ENCODE results near the gene SNX9.

The SNX9 gene

GRCh38 chr6:157830354-157831017 lies 7.4 kb downstream of the SNX9 start:
- no CpG with 5 or more reads among the region's 6 CpGs for WGBS (ENCODE audit: extremely low coverage, insufficient coverage, insufficient read length)
- Histone ChIP-seq H2AFZ (ENCODE audit: insufficient read depth, low read length, poor library complexity) (no peak overlapping the region), H3K4me2 (ENCODE audit: low read length) (no peak overlapping the region), H2AK5ac (ENCODE audit: low read length) (no peak overlapping the region), H3K79me2 (ENCODE audit: control insufficient read depth, insufficient read depth, low read length, poor library complexity) (peaks cover 13% of the 10 kb centered on the region), H4K8ac (ENCODE audit: low read depth, low read length) (no peak overlapping the region), H3K14ac (ENCODE audit: low read length) (no peak overlapping the region), H2BK5ac (ENCODE audit: low read depth, low read length, poor library complexity) (no peak overlapping the region), H3K4ac (ENCODE audit: low read depth, low read length) (peak overlapping the region; percentile 40), H3K36me3 (ENCODE audit: control insufficient read depth in 1 of 2, insufficient read depth in 2 of 2, low read length in 2 of 2) (peaks cover 2% of the 10 kb centered on the region in 2 experiments), H3K4me3 (ENCODE audit: low read depth, low read length) (no peak overlapping the region), H3K9me3 (ENCODE audit: insufficient read depth, low read depth, low read length) (no peaks in the 10 kb centered on the region), H3K79me1 (ENCODE audit: low read length) (peaks cover 2% of the 10 kb centered on the region), H2BK120ac (ENCODE audit: insufficient read depth, low read length, poor library complexity) (no peak overlapping the region), H3K4me1 (ENCODE audit: control insufficient read depth in 1 of 2, insufficient read depth in 2 of 2, low read length in 2 of 2) (peaks cover 12 to 15% of the 10 kb centered on the region in 2 experiments), H3K27ac (ENCODE audit: low read depth, low read length) (no peak overlapping the region), H3K18ac (ENCODE audit: low read length) (no peak overlapping the region), H3K27me3 (ENCODE audit: insufficient read depth, low read length) (no peaks in the 10 kb centered on the region), H4K12ac (ENCODE audit: low read depth, low read length) (no peak overlapping the region), H4K91ac (ENCODE audit: low read depth, low read length) (no peak overlapping the region), H2BK12ac (ENCODE audit: low read length) (no peak overlapping the region), H3K9ac (ENCODE audit: low read length) (no peak overlapping the region), H3K23ac (ENCODE audit: low read length) (no peak overlapping the region)
- no peak for DNase-seq

DNA sequence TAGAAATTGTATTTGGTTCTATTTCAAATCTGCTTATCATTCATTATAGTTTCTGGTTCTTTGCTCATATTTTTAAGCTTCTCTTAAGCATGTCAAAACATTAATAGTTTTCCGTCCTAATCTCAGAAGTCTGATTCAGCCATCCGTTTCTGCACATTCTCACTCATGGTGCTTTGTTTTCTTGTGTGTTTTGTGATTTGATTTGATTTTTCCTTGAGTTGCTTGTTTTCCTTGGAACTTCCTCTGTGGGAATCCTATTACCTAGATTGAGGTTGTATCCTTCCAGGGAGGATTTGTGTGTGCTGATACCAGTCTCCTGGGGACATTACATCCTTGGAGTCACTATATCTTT lies 7.9 kb downstream of the SNX9 start:
- no peak overlapping the region for H3K18ac ChIP-seq (ENCODE audit: low read length)
- H3K4me1 ChIP-seq (ENCODE audit: control insufficient read depth in 1 of 2, insufficient read depth in 2 of 2, low read length in 2 of 2): peaks cover 12 to 15% of the 10 kb centered on the region in 2 experiments
- peaks cover 15% of the 10 kb centered on the region for H3K79me2 ChIP-seq (ENCODE audit: control insufficient read depth, insufficient read depth, low read length, poor library complexity)
- H2AK5ac ChIP-seq (ENCODE audit: low read length): no peak overlapping the region
- no peak overlapping the region for H3K23ac ChIP-seq (ENCODE audit: low read length)
- no peak for DNase-seq
- no peak overlapping the region for H4K12ac ChIP-seq (ENCODE audit: low read depth, low read length)
- no peak overlapping the region for H4K8ac ChIP-seq (ENCODE audit: low read depth, low read length)
- H3K14ac ChIP-seq (ENCODE audit: low read length): no peak overlapping the region
- H3K9ac ChIP-seq (ENCODE audit: low read length): no peak overlapping the region
- H3K9me3 ChIP-seq (ENCODE audit: insufficient read depth, low read depth, low read length): no peaks in the 10 kb centered on the region
- no peak overlapping the region for H3K27ac ChIP-seq (ENCODE audit: low read depth, low read length)
- no peak overlapping the region for H2BK120ac ChIP-seq (ENCODE audit: insufficient read depth, low read length, poor library complexity)
- H3K27me3 ChIP-seq (ENCODE audit: insufficient read depth, low read length): no peaks in the 10 kb centered on the region
- no peak overlapping the region for H2BK5ac ChIP-seq (ENCODE audit: low read depth, low read length, poor library complexity)
- H3K36me3 ChIP-seq (ENCODE audit: control insufficient read depth in 1 of 2, insufficient read depth in 2 of 2, low read length in 2 of 2): peaks cover 2% of the 10 kb centered on the region in 2 experiments
- no peak overlapping the region for H2AFZ ChIP-seq (ENCODE audit: insufficient read depth, low read length, poor library complexity)
- H3K4ac ChIP-seq (ENCODE audit: low read depth, low read length): peak overlapping the region; percentile 82
- no peak overlapping the region for H4K91ac ChIP-seq (ENCODE audit: low read depth, low read length)
- H3K4me3 ChIP-seq (ENCODE audit: low read depth, low read length): no peak overlapping the region
- no CpG with 5 or more reads among the region's 2 CpGs for WGBS (ENCODE audit: extremely low coverage, insufficient coverage, insufficient read length)
- no peak overlapping the region for H2BK12ac ChIP-seq (ENCODE audit: low read length)
- peaks cover 2% of the 10 kb centered on the region for H3K79me1 ChIP-seq (ENCODE audit: low read length)
- H3K4me2 ChIP-seq (ENCODE audit: low read length): no peak overlapping the region

DNA sequence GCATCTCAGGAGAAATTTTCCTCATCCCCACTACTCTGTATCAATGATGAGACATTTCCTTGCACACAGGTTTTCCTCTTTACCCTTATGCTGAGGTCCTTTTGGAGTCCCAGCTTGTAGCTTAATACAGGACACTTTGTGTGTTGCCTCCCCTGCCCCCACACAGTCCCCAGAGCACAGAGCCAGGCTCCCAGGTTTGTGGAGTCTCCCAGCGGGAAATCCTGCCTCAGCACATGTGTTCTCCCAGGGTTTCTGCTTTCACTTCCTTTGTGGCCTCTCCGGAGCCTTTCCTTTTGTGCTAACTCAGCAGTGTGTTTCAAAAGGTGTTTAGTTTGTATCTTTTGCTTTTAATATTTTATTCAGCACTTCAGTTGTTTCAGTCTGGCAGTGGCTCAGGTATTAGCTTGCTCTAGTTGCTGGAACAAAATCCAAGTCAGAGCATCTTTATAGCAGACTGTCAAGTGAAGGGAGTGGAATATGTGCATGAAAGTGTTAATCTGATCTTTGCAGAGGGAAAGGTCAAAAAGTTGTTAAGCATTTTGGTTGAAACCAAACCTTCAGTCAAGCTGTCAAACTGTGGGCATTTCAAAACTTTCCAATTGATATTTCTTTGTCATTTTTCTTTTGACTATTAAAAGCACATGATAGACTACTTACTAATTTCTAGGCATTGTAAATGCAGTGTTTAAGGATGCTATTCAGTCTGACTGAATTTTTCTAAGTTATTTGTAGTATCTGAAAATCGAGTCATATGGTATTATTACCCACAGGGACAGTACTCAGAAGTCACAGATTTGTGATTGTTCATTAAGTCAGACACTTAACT lies 8.6 kb downstream of the SNX9 start:
- H3K27ac ChIP-seq (ENCODE audit: low read depth, low read length): no peak overlapping the region
- H3K4me3 ChIP-seq (ENCODE audit: low read depth, low read length): no peak overlapping the region
- peak overlapping the region; percentile 82 for H3K4ac ChIP-seq (ENCODE audit: low read depth, low read length)
- H2AFZ ChIP-seq (ENCODE audit: insufficient read depth, low read length, poor library complexity): no peak overlapping the region
- H3K9me3 ChIP-seq (ENCODE audit: insufficient read depth, low read depth, low read length): no peaks in the 10 kb centered on the region
- no peak overlapping the region for H4K12ac ChIP-seq (ENCODE audit: low read depth, low read length)
- H3K18ac ChIP-seq (ENCODE audit: low read length): no peak overlapping the region
- H3K4me1 ChIP-seq (ENCODE audit: control insufficient read depth in 1 of 2, insufficient read depth in 2 of 2, low read length in 2 of 2): peaks cover 12 to 15% of the 10 kb centered on the region in 2 experiments
- H2BK5ac ChIP-seq (ENCODE audit: low read depth, low read length, poor library complexity): no peak overlapping the region
- no CpG with 5 or more reads among the region's 3 CpGs for WGBS (ENCODE audit: extremely low coverage, insufficient coverage, insufficient read length)
- peaks cover 2% of the 10 kb centered on the region for H3K79me1 ChIP-seq (ENCODE audit: low read length)
- peaks cover 2% of the 10 kb centered on the region in 2 experiments for H3K36me3 ChIP-seq (ENCODE audit: control insufficient read depth in 1 of 2, insufficient read depth in 2 of 2, low read length in 2 of 2)
- no peak overlapping the region for H2BK120ac ChIP-seq (ENCODE audit: insufficient read depth, low read length, poor library complexity)
- no peak overlapping the region for H3K14ac ChIP-seq (ENCODE audit: low read length)
- no peak overlapping the region for H2AK5ac ChIP-seq (ENCODE audit: low read length)
- DNase-seq: no peak
- H3K9ac ChIP-seq (ENCODE audit: low read length): no peak overlapping the region
- H3K79me2 ChIP-seq (ENCODE audit: control insufficient read depth, insufficient read depth, low read length, poor library complexity): peaks cover 15% of the 10 kb centered on the region
- H3K4me2 ChIP-seq (ENCODE audit: low read length): peak overlapping the region; percentile 23
- H2BK12ac ChIP-seq (ENCODE audit: low read length): no peak overlapping the region
- H4K91ac ChIP-seq (ENCODE audit: low read depth, low read length): no peak overlapping the region
- no peak overlapping the region for H3K23ac ChIP-seq (ENCODE audit: low read length)
- H4K8ac ChIP-seq (ENCODE audit: low read depth, low read length): no peak overlapping the region
- no peaks in the 10 kb centered on the region for H3K27me3 ChIP-seq (ENCODE audit: insufficient read depth, low read length)

DNA sequence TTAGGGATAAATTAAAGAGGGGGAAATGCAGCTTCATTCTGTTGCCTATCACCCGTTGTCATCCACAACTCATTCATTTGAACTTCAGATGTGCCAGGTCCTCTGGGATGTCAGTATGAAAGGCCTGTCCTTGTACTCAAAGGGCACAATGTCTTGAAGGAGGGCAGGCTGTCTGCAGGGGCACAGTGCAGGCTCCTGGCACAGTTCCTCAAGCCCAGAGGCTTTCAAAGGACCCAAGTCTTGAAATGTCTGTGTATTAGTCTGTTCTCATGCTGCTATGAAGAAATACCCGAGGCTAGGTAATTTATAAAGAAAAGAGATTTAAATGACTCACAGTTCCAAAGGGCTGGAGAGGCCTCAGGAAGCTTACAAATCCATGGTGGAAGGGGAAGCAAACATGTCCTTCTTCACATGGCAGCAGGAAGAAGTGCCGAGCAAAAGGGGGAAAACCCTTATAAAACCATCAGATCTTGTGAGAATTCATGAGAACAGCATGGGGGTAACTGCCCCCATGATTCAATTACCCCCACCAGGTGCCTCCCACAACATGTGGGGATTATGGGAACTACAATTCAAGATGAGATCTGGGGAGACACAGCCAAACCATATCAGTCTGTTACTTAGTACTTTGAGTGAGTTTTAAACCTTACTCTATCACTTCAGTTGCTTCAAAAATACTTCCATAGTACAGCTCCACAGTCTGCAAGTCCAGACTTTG lies 9.4 kb downstream of the SNX9 start:
- H4K12ac ChIP-seq (ENCODE audit: low read depth, low read length): no peak overlapping the region
- H3K9ac ChIP-seq (ENCODE audit: low read length): no peak overlapping the region
- no peak overlapping the region for H2AK5ac ChIP-seq (ENCODE audit: low read length)
- H4K91ac ChIP-seq (ENCODE audit: low read depth, low read length): no peak overlapping the region
- peaks cover 12 to 15% of the 10 kb centered on the region in 2 experiments for H3K4me1 ChIP-seq (ENCODE audit: control insufficient read depth in 1 of 2, insufficient read depth in 2 of 2, low read length in 2 of 2)
- no peak overlapping the region for H2BK5ac ChIP-seq (ENCODE audit: low read depth, low read length, poor library complexity)
- no peak overlapping the region for H3K4me3 ChIP-seq (ENCODE audit: low read depth, low read length)
- H3K79me2 ChIP-seq (ENCODE audit: control insufficient read depth, insufficient read depth, low read length, poor library complexity): peaks cover 15% of the 10 kb centered on the region
- no peak overlapping the region for H3K23ac ChIP-seq (ENCODE audit: low read length)
- no peak overlapping the region for H3K4me2 ChIP-seq (ENCODE audit: low read length)
- no peak overlapping the region for H3K18ac ChIP-seq (ENCODE audit: low read length)
- no CpG with 5 or more reads among the region's 3 CpGs for WGBS (ENCODE audit: extremely low coverage, insufficient coverage, insufficient read length)
- H3K4ac ChIP-seq (ENCODE audit: low read depth, low read length): peak overlapping the region; percentile 90
- no peak overlapping the region for H4K8ac ChIP-seq (ENCODE audit: low read depth, low read length)
- no peaks in the 10 kb centered on the region for H3K9me3 ChIP-seq (ENCODE audit: insufficient read depth, low read depth, low read length)
- H2BK120ac ChIP-seq (ENCODE audit: insufficient read depth, low read length, poor library complexity): no peak overlapping the region
- H2AFZ ChIP-seq (ENCODE audit: insufficient read depth, low read length, poor library complexity): no peak overlapping the region
- H3K79me1 ChIP-seq (ENCODE audit: low read length): peaks cover 2% of the 10 kb centered on the region
- peaks cover 2% of the 10 kb centered on the region in 2 experiments for H3K36me3 ChIP-seq (ENCODE audit: control insufficient read depth in 1 of 2, insufficient read depth in 2 of 2, low read length in 2 of 2)
- H3K14ac ChIP-seq (ENCODE audit: low read length): no peak overlapping the region
- H3K27ac ChIP-seq (ENCODE audit: low read depth, low read length): no peak overlapping the region
- H2BK12ac ChIP-seq (ENCODE audit: low read length): no peak overlapping the region
- no peak for DNase-seq
- no peaks in the 10 kb centered on the region for H3K27me3 ChIP-seq (ENCODE audit: insufficient read depth, low read length)

All from trophoblast cell (in vitro differentiated cells and primary cell).